Endometrial microvascular endothelial cells (primary cell): ENCODE results near the gene CREB3L1. TPM values are rescaled to one million over a fixed set of nuclear protein-coding genes. Genes with fewer than 3 reads are reported as not detected.

ENCODE experiments used
- in situ Hi-C: cut with HindIII; loops from 2 replicates; pipeline ENCODE4 v1.10.0; 2017; ENCODE audit warnings: low sequenced_read_pairs, low pct_unique_long_range_greater_than_20kb; ENCODE audit errors: inconsistent ontology term
- total RNA-seq: library from RNA; depleted of rRNA; stranded (reverse); fragments of >200 nt; gene quantifications from one replicate; pipeline ENCODE4 v1.2.3, GENCODE V29; 2015; ENCODE audit errors: inconsistent ontology term

The CREB3L1 gene
- total RNA-seq, 1 donor from 2014 or later: 2.4 TPM

DNA sequence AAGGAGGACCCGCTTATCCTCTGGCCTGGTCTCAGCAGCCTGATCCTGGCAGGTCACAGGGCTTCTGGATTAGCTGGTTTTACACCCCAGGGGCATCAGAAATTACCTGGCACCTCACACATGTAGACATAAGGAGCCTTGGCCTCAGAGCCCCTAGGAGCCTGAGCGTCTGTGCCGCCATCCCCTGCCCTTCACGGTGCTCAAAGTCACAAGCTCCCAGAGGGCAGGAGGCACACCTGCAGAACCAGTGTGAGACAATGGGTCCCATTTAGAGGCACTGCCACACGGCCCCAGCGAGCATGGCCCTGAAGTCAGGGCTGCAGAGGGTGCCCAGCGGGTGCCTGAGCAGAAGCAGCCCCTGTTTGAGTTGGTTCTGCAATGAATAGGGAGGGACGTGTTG lies 73.7 kb downstream of the CREB3L1 start:
- in situ Hi-C loops: no loop called here

DNA sequence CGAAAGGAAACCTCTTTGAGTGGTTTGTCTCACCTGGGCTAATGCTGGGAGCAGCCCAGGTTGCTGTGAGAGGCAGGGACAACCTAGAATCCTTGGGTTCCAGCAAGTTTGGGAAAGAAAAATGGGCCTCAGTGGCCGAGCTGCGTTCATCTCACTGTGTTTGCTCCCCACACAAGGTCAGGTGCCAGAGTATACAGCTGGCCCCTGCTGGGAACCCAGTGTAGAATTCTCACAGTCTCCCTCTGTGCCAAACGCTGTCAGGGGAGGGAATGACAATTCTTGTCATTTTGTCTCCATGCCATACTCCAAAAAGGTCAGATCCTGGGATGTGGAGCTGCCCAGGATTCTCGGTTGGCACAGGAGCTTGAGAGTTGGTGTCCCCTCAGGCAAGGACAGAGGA lies 74.1 kb downstream of the CREB3L1 start:
- in situ Hi-C loops: no loop called here

DNA sequence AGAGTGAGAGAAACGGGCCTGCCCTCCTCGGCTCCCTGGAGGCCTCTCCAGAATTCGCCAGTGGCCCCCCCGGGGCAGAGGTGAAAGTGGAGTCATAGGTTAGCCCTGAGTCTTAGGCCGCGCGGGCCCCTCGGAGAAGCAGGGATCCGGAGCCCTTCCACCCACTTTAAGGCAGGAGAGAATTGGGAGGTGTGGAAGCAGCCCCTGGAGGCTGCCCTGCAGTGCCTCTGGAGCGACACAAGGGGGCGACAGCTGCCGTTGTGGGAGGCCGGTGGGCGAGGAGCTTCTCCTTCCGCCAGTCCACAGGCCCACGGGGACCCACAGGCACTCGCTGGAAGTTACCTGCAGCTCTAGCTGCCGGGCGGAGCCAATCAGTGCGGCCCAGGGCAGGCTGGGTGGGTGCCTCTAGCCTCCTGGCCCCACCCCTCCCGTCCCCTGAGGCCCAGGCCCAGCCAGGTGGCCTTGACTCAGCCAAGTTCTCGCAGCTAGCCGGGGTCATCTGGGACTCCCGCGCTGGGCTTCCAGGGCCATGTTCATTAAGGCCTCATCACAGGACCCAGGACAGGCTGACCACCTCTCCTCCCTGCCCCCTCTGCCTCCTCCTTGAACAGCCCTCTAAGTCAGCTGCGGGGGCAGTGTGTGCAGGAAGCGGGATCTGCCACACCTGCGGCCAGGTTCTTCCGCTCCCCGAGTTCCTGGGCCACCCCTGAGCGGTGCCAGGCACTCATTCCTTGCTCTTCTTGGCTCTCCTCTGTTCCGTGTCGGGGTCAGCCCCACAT lies 74.8 kb downstream of the CREB3L1 start:
- in situ Hi-C loops: no loop called here

DNA sequence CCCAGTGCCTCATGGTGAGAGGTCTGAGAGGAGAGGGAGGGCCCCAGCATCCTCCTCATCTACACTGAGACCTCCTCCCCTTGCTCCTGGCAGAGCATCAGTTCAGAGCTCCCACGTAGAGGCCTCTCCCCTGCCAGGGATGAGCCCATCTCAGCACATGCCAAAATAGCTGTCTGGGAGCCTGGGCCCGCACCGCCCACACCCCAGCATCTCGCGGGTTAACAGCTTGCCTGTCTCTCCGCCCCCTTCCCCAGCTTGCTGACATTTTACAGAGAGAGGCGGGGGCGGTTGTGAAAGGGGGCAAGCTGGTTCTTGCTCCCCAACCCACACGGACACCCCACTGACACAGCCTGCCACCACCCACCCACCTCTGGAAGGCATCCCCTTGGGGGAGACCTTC lies 76.2 kb downstream of the CREB3L1 start:
- in situ Hi-C loops: no loop called here

DNA sequence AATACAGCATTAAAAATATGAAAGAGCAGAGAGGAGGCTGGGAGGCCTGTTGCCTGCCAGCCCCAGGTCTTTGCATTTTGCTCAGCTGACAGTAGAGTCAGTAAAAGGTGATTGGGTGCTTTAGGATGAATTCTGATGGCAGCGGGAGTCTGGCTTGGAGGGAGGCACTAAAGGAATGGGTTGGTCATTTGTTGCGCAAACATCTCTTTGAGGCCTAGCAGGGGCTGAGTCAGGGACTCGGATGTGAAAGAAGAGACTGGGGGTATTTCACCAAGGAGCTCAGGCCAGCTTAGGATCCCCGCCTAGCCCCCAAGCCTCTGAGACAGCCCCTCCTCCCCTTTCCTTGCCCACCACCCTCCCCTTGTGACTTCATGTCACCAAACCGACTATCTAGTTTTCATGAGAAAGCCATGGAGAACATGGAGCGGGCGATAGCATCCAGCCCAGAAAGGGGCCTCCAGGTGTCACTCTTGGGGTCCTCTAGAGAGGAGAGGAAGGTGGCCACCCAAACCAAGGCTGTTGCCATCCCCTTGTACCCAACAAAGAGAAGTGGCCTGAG lies 79.5 kb downstream of the CREB3L1 start:
- in situ Hi-C loops: no loop called here

DNA sequence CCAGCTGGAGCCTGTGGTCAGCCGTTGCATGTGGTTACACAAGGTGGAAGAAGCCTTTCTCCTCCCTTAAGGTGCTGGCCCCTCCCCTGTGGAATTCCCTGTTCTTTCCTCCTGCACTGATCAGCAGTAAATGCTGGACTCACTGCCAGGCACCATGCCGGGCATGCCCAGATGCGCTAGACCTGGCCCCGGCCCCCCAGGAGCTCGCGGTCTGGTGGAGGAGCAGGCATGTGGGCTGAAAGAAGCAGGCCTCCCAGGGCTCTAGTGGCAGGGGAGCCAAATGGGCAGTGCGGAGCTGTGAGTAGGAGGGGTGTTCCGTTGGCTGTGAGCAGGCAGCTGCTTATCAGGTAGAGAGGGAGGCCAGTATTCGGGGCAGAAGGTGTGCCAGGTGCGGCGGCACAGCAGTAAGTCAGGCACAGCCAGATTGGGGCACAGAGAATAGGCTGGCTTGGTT lies 80.0 kb downstream of the CREB3L1 start:
- in situ Hi-C loops: no loop called here

DNA sequence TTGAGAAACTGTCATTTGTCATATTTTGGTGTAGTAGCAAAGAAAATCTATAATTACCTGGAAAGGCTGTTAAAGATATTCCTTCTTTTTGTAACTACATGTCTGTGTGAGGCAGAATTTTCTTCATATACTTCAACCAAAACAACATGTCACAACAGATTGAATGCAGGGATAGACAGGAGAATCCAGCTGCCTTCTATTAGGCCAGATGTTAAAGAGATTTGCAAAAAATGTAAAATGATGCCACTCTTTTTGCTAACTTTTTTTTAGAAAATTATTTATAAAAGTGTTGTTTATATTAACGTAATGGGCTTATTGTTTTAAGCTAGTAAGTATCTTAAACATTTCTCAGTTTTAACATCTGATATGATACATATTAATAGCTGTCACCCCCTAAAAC lies 82.5 kb downstream of the CREB3L1 start:
- in situ Hi-C loops: no loop called here

DNA sequence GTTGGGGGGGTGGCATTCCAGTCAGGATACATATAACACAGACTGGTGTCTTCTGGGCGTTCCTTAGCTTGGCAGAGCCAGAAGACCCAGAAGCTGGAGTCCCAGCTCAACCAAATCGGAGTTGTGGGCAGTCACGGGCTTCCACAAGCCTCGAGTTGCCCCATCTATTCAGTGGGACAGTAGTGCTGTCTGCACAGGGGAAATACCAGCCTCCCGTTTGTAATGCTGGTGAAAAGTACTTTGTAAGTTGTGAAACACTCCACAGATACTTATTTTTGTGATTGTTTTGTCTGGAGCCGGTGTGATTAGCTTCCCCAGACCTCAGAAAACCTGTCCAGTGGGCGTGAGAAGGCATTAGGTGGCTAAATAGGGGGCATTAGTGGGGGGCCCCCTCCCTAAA lies 83.4 kb downstream of the CREB3L1 start:
- in situ Hi-C loops: no loop called here

DNA sequence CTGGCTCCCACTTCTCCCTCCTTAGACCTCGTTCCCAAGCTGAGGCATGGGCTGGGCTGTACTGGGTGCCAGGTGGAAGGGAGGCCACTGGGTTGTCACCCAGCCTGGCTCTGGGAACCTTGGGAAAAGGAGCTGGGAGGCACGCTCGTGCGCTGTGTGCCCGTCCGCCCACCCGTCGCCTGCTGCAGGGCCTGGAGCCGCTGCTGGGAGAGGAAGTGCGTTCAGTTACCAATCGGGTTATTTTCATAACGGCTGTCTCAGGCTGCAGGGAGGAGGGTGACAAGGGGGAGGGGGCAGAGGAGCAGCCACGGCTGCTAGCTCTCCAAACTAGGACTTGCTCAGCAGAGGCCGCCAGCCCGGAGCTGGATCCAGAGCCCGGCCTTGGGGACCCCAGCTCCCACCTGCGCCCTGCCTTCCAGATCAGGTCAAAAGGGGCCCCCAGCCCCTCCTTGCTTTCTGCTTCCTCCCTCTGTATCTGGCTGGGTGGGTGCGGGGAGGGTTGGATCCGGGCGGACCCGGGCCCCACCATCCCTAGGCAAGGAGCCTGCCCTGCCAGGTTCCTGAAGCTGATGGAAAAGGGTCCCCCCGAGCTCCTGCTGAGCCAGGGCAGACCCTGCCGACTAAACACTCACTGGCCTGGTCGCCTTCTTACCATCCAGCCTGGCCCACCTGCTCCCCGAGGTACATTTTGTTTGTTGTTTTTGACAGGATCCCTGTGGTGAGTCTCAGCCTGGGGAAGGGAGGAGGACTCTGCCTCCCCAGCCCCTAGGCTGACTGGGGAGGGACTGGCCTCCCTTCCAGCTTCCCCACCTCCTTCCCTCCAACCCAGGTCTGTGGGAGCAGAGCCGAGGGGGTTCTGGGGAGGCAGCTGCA lies 84.1 kb downstream of the CREB3L1 start:
- in situ Hi-C loops: no loop called here

DNA sequence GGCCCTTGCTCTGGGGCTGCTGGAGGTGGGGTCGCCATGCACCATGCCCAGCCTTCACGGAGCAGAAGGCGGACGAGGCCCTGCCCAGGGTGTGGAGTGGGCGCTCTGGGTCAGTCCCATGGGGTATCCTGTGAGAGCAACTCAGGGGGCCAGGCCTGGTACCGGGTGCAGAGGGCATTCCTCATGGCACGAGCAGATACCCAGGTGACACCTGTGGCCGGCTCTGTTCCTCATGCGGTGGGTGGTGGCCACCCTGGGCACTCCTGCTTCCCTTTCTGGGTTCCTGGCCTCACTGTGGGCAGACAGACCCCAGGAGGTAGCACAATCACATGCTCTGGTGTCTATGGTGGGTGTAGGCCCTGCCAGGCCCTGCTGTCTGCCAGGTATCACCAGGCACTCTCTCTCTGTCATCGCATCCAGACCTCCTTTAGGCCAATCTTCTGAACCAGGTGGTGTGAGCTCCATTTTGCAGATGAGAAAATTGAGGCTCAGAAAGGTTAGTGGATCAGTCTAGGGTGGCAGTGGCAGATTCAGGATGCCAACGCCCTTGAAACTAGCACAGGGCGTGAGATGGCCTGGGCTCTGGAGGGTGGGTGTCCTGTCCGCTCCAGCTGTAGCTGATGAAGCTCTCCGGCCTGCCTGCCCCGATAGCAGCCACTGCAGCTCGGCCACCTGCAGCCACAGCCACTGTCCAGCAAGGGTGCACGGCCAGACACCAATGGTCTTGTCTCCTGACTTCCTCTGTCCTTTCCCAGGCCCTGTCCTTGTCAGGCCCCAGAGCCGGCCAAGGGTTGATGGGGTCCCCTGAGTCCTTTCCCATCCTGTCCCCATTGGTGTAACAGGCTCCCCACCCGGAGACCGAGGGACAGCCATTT lies 84.9 kb downstream of the CREB3L1 start:
- in situ Hi-C loops: no loop called here

DNA sequence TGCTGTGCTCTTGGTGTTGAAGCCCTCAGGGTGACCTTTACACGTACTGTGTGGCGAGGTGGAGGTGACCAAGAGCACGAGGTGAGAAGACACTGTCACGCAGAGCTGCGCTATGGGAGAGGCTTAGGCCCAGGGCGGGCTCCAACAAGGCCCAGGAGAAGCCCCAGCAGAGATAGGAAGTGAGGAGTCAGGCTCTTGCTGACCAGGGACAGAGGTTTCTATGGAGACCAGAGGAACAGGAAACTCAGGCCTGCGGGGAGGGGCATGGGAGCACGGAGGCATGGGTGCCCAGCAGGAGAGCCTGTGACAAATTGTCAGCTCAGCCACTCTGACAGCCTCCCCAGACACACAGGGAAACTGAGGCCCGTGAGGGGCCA lies 85.6 kb downstream of the CREB3L1 start:
- in situ Hi-C loops: no loop called here

DNA sequence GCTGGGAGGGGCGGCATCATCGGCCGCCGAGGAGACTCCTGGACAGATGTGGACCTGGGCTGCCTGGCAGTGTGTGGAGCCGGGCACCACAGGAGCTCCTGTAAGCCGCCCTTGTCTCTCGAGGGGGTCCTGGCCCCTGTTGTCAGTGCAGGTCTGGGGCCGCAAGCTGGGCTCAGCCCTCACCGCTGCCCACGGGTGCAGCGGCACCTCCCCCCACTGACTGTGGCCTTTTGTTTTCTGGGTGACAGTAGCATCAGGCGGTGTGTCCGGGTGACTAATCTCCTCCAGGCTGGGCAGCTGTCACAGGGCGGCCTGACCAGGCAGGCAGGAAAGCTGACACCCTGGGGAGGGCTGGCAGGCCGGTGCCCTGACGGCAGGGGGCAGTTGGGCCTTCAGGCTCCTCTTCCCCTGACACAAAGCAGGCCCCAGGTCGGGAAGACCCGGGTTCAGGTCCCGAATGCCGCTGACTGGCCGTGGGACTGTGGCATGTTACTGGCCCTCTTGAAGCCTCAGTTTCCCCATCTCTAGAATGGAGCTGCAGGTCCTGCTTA lies 86.1 kb downstream of the CREB3L1 start:
- in situ Hi-C loops: no loop called here

DNA sequence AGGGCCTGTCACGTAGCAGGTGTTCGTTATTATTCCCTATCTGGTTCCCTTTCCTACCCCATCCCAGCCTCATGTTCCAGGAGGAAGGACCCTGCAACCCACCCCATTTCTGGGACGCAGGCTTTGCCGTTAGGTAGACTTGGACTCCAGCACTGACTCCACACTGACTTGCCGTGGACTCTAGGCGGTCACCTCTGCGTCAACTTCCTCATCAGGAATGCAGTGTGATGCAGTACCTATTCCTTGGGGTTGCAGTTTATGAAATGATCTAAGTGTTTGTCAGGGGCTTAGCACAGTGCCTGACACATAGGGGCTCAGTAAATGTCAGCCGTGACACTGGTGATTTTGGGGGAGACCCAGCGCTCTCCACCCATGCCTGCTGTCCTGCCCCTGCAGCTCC lies 86.6 kb downstream of the CREB3L1 start:
- in situ Hi-C loops: no loop called here

DNA sequence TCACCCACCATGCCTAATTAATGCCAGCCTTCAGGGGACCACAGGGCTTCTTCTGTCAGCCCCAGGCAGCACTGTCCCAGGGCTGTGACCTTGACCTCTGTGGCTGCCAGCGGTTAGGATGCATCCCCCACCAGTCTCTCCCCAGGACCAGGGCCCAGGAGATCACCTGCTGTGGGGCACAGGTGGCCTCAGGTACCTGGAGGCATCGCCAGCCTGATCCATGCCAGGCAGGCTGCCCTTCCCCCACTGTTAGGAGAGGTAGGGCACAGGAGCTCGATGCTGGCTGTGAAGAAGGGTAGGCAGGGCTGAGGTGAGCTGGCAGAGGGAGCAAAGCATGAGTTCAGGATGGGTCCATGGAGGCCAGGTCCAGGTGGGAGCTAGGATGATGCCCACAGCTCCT lies 87.3 kb downstream of the CREB3L1 start:
- in situ Hi-C loops: no loop called here

DNA sequence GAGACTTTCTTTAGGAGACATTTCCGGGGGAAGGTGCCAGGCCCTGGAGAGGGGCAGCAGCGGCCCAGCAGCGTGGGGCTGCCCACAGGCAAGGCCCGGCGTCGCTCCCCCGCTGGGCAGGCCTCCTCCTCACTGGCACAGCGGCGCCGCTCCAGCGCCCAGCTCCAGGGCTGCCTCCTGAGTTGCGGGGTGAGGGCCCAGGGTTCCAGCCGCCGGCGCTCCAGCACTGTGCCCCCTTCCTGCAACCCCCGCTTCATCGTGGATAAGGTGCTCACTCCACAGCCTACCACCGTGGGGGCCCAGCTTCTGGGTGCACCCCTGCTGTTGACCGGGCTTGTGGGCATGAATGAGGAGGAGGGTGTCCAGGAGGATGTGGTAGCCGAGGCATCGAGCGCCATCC lies 88.8 kb downstream of the CREB3L1 start:
- in situ Hi-C loops: no loop called here

DNA sequence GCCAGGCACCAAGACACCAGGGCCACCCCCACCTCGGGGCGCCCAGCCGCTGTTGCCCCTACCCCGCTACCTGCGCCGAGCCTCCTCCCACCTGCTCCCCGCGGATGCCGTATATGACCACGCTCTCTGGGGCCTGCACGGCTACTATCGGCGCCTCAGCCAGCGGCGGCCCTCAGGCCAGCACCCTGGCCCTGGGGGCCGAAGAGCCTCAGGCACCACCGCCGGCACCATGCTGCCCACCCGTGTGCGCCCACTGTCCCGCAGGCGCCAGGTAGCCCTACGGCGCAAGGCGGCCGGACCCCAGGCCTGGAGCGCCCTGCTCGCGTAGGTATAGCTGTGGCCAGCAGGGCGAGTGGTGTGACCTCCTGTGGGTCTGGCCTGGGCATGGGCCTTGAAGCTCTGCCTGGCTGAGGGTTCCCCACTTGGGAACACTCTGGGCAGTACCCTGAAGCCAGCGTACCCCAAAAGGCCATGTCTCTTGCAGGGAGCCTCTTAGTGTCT lies 89.2 kb downstream of the CREB3L1 start:
- in situ Hi-C loops: no loop called here

DNA sequence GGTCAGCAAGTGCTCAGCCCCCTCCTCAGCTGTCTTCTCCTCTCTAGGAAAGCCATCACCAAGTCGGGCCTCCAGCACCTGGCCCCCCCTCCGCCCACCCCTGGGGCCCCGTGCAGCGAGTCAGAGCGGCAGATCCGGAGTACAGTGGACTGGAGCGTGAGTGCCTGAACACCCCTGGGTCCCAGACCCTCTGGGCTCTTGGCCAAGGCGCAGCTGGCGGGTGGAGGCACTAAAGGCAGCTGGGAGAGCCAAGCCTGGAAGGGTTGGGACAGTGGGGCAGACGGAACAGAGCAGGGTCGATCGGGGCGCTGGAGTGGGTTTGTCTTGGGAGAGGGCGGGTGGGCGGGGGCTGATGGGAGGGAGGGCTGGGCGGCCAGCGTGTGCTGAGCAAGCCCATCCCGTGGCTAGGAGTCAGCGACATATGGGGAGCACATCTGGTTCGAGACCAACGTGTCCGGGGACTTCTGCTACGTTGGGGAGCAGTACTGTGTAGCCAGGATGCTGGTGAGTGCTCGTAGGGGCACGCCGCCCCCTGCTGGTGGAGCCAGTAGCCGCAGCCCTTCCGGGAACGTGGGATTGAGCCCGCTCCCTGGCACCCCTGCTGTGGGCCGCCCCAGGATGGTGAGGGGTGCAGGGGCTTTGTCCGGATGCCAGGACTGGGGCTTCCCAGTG lies 89.9 kb downstream of the CREB3L1 start:
- in situ Hi-C loops: no loop called here

DNA sequence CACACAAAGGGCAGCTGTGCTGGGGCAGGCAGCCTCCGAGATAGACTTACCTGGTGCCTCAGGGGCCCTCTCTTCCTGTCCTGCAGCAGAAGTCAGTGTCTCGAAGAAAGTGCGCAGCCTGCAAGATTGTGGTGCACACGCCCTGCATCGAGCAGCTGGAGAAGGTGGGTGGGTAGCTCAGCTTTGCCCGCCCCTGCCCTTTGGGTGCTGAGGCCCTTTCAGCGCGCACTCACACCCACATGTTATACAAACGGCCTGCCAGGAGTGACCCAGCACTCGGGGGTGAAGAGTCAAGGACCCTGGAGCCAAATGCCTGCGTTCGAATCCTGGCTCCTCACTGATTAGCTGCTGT lies 90.4 kb downstream of the CREB3L1 start:
- in situ Hi-C loops: no loop called here
